T47D (cell line): ENCODE measurements around the gene EXOC4.

Source experiments
- DNase-seq, 2 experiments: peaks; one replicate each; pipeline versions ENCODE4 v3.0.0 to v3.0.0-alpha.2; 2011 to 2012; ENCODE audit warnings: low read depth in 1 of 2, low spot score in 1 of 2
- JUND ChIP-seq: IDR thresholded peaks from 2 replicates; pipeline ENCODE4 v1.6.1; 2012; ENCODE audit warnings: low read depth
- in situ Hi-C: cut with HindIII; loops from 2 replicates; pipeline ENCODE4 v1.10.0; 2016; ENCODE audit warnings: low sequenced_read_pairs, low pct_unique_long_range_greater_than_20kb

EXOC4 gene

GRCh38 chr7:133857376-133858119 is 604.7 kb downstream of the EXOC4 start:
- TF ChIP-seq JUND: no peak
- DNase-seq: no peak
- in situ Hi-C loops: no loop called here

GRCh38 chr7:133858311-133858710 is 605.4 kb downstream of the EXOC4 start:
- no peak for TF ChIP-seq JUND
- in situ Hi-C loops: no loop called here
- no peak for DNase-seq

- no peak for DNase-seq
- in situ Hi-C loops: no loop called here
- no peak for TF ChIP-seq JUND
These were observed 606.4 kb downstream of the EXOC4 start for GRCh38 chr7:133859231-133859630.

GRCh38 chr7:133859871-133860450 is 607.1 kb downstream of the EXOC4 start:
- in situ Hi-C loops: no loop called here
- no peak for DNase-seq
- no peak for TF ChIP-seq JUND

- in situ Hi-C loops: no loop called here
- no peak for DNase-seq
- no peak for TF ChIP-seq JUND
These were observed 607.9 kb downstream of the EXOC4 start for GRCh38 chr7:133860628-133861335.

GRCh38 chr7:133861876-133862275 is 609.0 kb downstream of the EXOC4 start:
- DNase-seq: peak in 1 of 2 experiments; percentile 15
- in situ Hi-C loops: no loop called here
- no peak for TF ChIP-seq JUND

- peak in 1 of 2 experiments; percentile 10 for DNase-seq
- TF ChIP-seq JUND: no peak
- in situ Hi-C loops: no loop called here
These were observed 610.6 kb downstream of the EXOC4 start for GRCh38 chr7:133863362-133864061.

- in situ Hi-C loops: no loop called here
- DNase-seq: no peak
- TF ChIP-seq JUND: no peak
These were observed 616.7 kb downstream of the EXOC4 start for GRCh38 chr7:133869556-133869955.

GRCh38 chr7:133871757-133872156 is 618.9 kb downstream of the EXOC4 start:
- no peak for DNase-seq
- in situ Hi-C loops: no loop called here
- no peak for TF ChIP-seq JUND

GRCh38 chr7:133873187-133873586 is 620.3 kb downstream of the EXOC4 start:
- in situ Hi-C loops: no loop called here
- no peak for DNase-seq
- no peak for TF ChIP-seq JUND

- DNase-seq: no peak
- no peak for TF ChIP-seq JUND
- in situ Hi-C loops: no loop called here
These were observed 620.8 kb downstream of the EXOC4 start for GRCh38 chr7:133873631-133874030.

- TF ChIP-seq JUND: no peak
- in situ Hi-C loops: no loop called here
- no peak for DNase-seq
These were observed 630.7 kb downstream of the EXOC4 start for GRCh38 chr7:133883591-133883990.
